Measurements from ENCODE around the gene EIF3M.

DNA sequence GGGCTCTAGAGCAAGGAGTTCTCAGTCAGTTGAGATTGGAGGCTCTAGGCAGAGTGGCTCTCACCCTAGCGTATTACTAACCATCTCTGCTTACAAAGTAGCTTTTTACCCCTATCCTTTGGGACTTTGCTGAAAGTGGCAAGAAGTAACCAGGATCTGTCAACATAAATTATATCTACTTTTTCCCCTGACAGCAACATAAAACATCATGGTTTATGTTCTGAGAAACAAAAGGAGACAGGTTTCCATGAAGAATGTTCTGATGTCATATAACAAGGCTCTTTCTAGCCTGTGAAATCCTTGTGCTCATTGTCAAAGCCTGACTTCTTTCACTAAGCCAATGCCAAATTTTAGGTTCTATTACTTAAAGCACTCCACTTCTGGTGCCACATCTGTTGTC, 7.2 kb upstream of the EIF3M start:
- TF ChIP-seq, protein P1, sequence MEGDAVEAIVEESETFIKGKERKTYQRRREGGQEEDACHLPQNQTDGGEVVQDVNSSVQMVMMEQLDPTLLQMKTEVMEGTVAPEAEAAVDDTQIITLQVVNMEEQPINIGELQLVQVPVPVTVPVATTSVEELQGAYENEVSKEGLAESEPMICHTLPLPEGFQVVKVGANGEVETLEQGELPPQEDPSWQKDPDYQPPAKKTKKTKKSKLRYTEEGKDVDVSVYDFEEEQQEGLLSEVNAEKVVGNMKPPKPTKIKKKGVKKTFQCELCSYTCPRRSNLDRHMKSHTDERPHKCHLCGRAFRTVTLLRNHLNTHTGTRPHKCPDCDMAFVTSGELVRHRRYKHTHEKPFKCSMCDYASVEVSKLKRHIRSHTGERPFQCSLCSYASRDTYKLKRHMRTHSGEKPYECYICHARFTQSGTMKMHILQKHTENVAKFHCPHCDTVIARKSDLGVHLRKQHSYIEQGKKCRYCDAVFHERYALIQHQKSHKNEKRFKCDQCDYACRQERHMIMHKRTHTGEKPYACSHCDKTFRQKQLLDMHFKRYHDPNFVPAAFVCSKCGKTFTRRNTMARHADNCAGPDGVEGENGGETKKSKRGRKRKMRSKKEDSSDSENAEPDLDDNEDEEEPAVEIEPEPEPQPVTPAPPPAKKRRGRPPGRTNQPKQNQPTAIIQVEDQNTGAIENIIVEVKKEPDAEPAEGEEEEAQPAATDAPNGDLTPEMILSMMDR (conservative IDR thresholded peaks at IDR 0.05), result no peak
- TF ChIP-seq EZH2 (IDR thresholded peaks at IDR 0.05; ENCODE audit: low read depth), result no peak

All from PC-9 (cell line).